ACC112 (cell line): Measurements from ENCODE around the gene F7.

Source experiments
- H2AFZ ChIP-seq: fragments of 200-600 bp; sonication (generic); one replicate; pipeline ENCODE4 v1.6.0; 2017; ENCODE audit warnings: antibody characterized with exemption, low read length; ENCODE audit not compliant: unreplicated experiment
- H3K27ac ChIP-seq: fragments of 200-600 bp; sonication (generic); 2 replicates; pipeline ENCODE4 v1.5.1; 2014; ENCODE audit warnings: low read depth, mild to moderate bottlenecking, antibody characterized with exemption, low read length, moderate library complexity
- H3K27me3 ChIP-seq: fragments of 200-600 bp; sonication (generic); 2 replicates; pipeline ENCODE4 v1.6.1; 2014; ENCODE audit warnings: mild to moderate bottlenecking, antibody characterized with exemption, low read length, moderate library complexity, mixed read lengths; ENCODE audit not compliant: insufficient read depth
- H3K36me3 ChIP-seq: fragments of 200-600 bp; sonication (generic); 2 replicates; pipeline ENCODE4 v1.6.1; 2016; ENCODE audit warnings: mild to moderate bottlenecking, antibody characterized with exemption, low read length, moderate library complexity, mixed read lengths; ENCODE audit not compliant: insufficient read depth
- H3K4me1 ChIP-seq: fragments of 200-600 bp; sonication (generic); one replicate; pipeline ENCODE4 v1.6.1; 2016; ENCODE audit warnings: low read length, mixed read lengths; ENCODE audit not compliant: insufficient read depth, unreplicated experiment, control insufficient read depth
- H3K4me3 ChIP-seq: fragments of 200-600 bp; sonication (generic); 2 replicates; pipeline ENCODE4 v1.5.1; 2014; ENCODE audit warnings: mild to moderate bottlenecking, low read depth, low read length
- H3K79me2 ChIP-seq: fragments of 200-600 bp; sonication (generic); one replicate; pipeline ENCODE4 v1.6.0; 2016; ENCODE audit warnings: low read length; ENCODE audit not compliant: control insufficient read depth, unreplicated experiment, insufficient read depth

Gene F7

GRCh38 chr13:113114511-113115362 is 9.1 kb downstream of the F7 start:
- H3K4me1 ChIP-seq, result peaks cover 4% of the 10 kb centered on the region
- peaks cover 14% of the 10 kb centered on the region; the same call in 1 of the 2 replicates for H3K27me3 ChIP-seq
- no peaks in the 10 kb centered on the region for H3K79me2 ChIP-seq
- no peak overlapping the region for H3K27ac ChIP-seq
- no peaks in the 10 kb centered on the region for H3K36me3 ChIP-seq
- no peak overlapping the region for H2AFZ ChIP-seq
- H3K4me3 ChIP-seq, result no peak overlapping the region

GRCh38 chr13:113115363-113116205 is 10.0 kb downstream of the F7 start:
- Histone ChIP-seq H3K79me2 (no peaks in the 10 kb centered on the region), H3K4me1 (peaks cover 4% of the 10 kb centered on the region), H3K4me3 (no peak overlapping the region), H3K36me3 (no peaks in the 10 kb centered on the region), H2AFZ (no peak overlapping the region), H3K27me3 (peaks cover 6% of the 10 kb centered on the region; the same call in 1 of the 2 replicates), H3K27ac (no peak overlapping the region)

GRCh38 chr13:113116206-113116800 is 10.7 kb downstream of the F7 start:
- Histone ChIP-seq H3K36me3 (no peaks in the 10 kb centered on the region), H3K27ac (no peak overlapping the region), H3K4me3 (no peak overlapping the region), H3K27me3 (no peaks in the 10 kb centered on the region), H2AFZ (no peak overlapping the region), H3K4me1 (peaks cover 4% of the 10 kb centered on the region), H3K79me2 (no peaks in the 10 kb centered on the region)

GRCh38 chr13:113116871-113117271 is 11.3 kb downstream of the F7 start:
- no peaks in the 10 kb centered on the region for H3K36me3 ChIP-seq
- H3K4me1 ChIP-seq, result peaks cover 4% of the 10 kb centered on the region
- no peak overlapping the region for H3K27ac ChIP-seq
- H3K79me2 ChIP-seq, result no peaks in the 10 kb centered on the region
- no peak overlapping the region for H3K4me3 ChIP-seq
- no peaks in the 10 kb centered on the region for H3K27me3 ChIP-seq
- no peak overlapping the region for H2AFZ ChIP-seq

GRCh38 chr13:113117335-113117872 is 11.8 kb downstream of the F7 start:
- Histone ChIP-seq H3K79me2 (no peaks in the 10 kb centered on the region), H3K4me1 (peaks cover 4% of the 10 kb centered on the region), H3K27ac (no peak overlapping the region), H2AFZ (no peak overlapping the region), H3K4me3 (no peak overlapping the region), H3K27me3 (no peaks in the 10 kb centered on the region), H3K36me3 (no peaks in the 10 kb centered on the region)

GRCh38 chr13:113117911-113118260 is 12.3 kb downstream of the F7 start:
- no peak overlapping the region for H2AFZ ChIP-seq
- H3K79me2 ChIP-seq, result no peaks in the 10 kb centered on the region
- no peak overlapping the region for H3K4me3 ChIP-seq
- H3K4me1 ChIP-seq, result peaks cover 4% of the 10 kb centered on the region
- H3K27me3 ChIP-seq, result no peaks in the 10 kb centered on the region
- no peak overlapping the region for H3K27ac ChIP-seq
- no peaks in the 10 kb centered on the region for H3K36me3 ChIP-seq

GRCh38 chr13:113118261-113119021 is 12.8 kb downstream of the F7 start:
- H3K4me1 ChIP-seq, result peaks cover 4% of the 10 kb centered on the region
- no peak overlapping the region for H2AFZ ChIP-seq
- no peak overlapping the region for H3K4me3 ChIP-seq
- H3K79me2 ChIP-seq, result no peaks in the 10 kb centered on the region
- H3K27me3 ChIP-seq, result no peaks in the 10 kb centered on the region
- H3K36me3 ChIP-seq, result no peaks in the 10 kb centered on the region
- no peak overlapping the region for H3K27ac ChIP-seq

GRCh38 chr13:113119166-113119821 is 13.7 kb downstream of the F7 start:
- Histone ChIP-seq H3K4me3 (no peak overlapping the region), H2AFZ (no peak overlapping the region), H3K27ac (no peak overlapping the region), H3K4me1 (peaks cover 4% of the 10 kb centered on the region), H3K36me3 (no peaks in the 10 kb centered on the region), H3K27me3 (no peaks in the 10 kb centered on the region), H3K79me2 (no peaks in the 10 kb centered on the region)

- Histone ChIP-seq H3K36me3 (no peaks in the 10 kb centered on the region), H2AFZ (no peak overlapping the region), H3K4me1 (peaks cover 4% of the 10 kb centered on the region), H3K4me3 (no peak overlapping the region), H3K27me3 (no peaks in the 10 kb centered on the region), H3K27ac (no peak overlapping the region), H3K79me2 (no peaks in the 10 kb centered on the region)
Measured at GRCh38 chr13:113119822-113120189, 14.2 kb downstream of the F7 start.
